Activated naive CD4-positive, alpha-beta T cell treated with anti-CD3 and anti-CD28 coated beads for 36 hours (primary cell): Measurements from ENCODE around the gene UBE2I. TPM values are rescaled to one million over a fixed set of nuclear protein-coding genes. Genes with fewer than 3 reads are reported as not detected.
"Not testable (repeated sequence)": the region's sequence is repeated elsewhere in the genome, so short reads cannot be mapped to it uniquely, and the experiment has no call there.

Source experiments
- CTCF ChIA-PET: fragments of 350-600 bp; sonication (Branson Sonifier 250); formaldehyde crosslinking; loops from one replicate; lab custom pipeline; 2021; ENCODE audit warnings: antibody characterized with exemption; lab: Charles Lee
- DNase-seq: peaks from one replicate; pipeline ENCODE4 v3.0.0-alpha.2; 2020
- H3K27ac Mint-ChIP-seq: one replicate; pipeline ENCODE4 v1.8.0; 2021; ENCODE audit warnings: mild to moderate bottlenecking, mixed read lengths
- H3K27me3 Mint-ChIP-seq: one replicate; pipeline ENCODE4 v1.8.0; 2021; ENCODE audit warnings: low read depth, mixed read lengths
- H3K36me3 Mint-ChIP-seq: one replicate; pipeline ENCODE4 v1.8.0; 2021; ENCODE audit warnings: low read depth, mixed read lengths
- H3K4me1 Mint-ChIP-seq: one replicate; pipeline ENCODE4 v1.8.0; 2021; ENCODE audit warnings: low read depth, mixed read lengths
- H3K4me3 Mint-ChIP-seq: one replicate; pipeline ENCODE4 v1.8.0; 2021; ENCODE audit warnings: mild to moderate bottlenecking, moderate library complexity, mixed read lengths
- H3K9me3 Mint-ChIP-seq: one replicate; pipeline ENCODE4 v1.8.0; 2021; ENCODE audit warnings: mixed read lengths
- intact Hi-C: fragments of 100-400 bp; cut with micrococcal nuclease; formaldehyde crosslinking; loops from one replicate; pipeline ENCODE4 v1.15.1; 2023
- total RNA-seq, 2 experiments: library from RNA; stranded (reverse); gene quantifications; one replicate each; pipeline ENCODE4 v1.2.3, GENCODE V29; 2021

UBE2I gene
- total RNA-seq, 2 experiments from 2014 or later: 273 to 297 TPM

- no peak overlapping the region for H3K27ac Mint-ChIP-seq
- no peaks in the 10 kb centered on the region for H3K36me3 Mint-ChIP-seq
- no peaks in the 10 kb centered on the region for H3K9me3 Mint-ChIP-seq
- no peak overlapping the region for H3K4me3 Mint-ChIP-seq
- intact Hi-C loops: no loop called here
- H3K27me3 Mint-ChIP-seq: peaks cover 6% of the 10 kb centered on the region
- CTCF ChIA-PET: interaction anchor here (0.9 kb wide), 1 partner anchor 61 kb away, joined by 5 read pairs; no protein-coding TSS in a partner anchor
- no peaks in the 10 kb centered on the region for H3K4me1 Mint-ChIP-seq
- no peak for DNase-seq
Observed at GRCh38 chr16:1271380-1271723, 38.1 kb upstream of the UBE2I start.

- H3K9me3 Mint-ChIP-seq, H3K4me3 Mint-ChIP-seq, H3K4me1 Mint-ChIP-seq, H3K36me3 Mint-ChIP-seq, H3K27ac Mint-ChIP-seq, DNase-seq, H3K27me3 Mint-ChIP-seq, intact Hi-C loops: not testable (repeated sequence)
- CTCF ChIA-PET: interaction anchor here (0.9 kb wide), 1 partner anchor 61 kb away, joined by 5 read pairs; no protein-coding TSS in a partner anchor
Observed at GRCh38 chr16:1271724-1272413, 37.6 kb upstream of the UBE2I start.

GRCh38 chr16:1272453-1273198, 36.8 kb upstream of the UBE2I start:
- H3K9me3 Mint-ChIP-seq: no peaks in the 10 kb centered on the region
- CTCF ChIA-PET: no interaction called here
- H3K4me3 Mint-ChIP-seq: no peak overlapping the region
- intact Hi-C loops: no loop called here
- H3K4me1 Mint-ChIP-seq: no peaks in the 10 kb centered on the region
- no peak for DNase-seq
- no peaks in the 10 kb centered on the region for H3K36me3 Mint-ChIP-seq
- H3K27ac Mint-ChIP-seq: no peak overlapping the region
- H3K27me3 Mint-ChIP-seq: peaks cover 9% of the 10 kb centered on the region

GRCh38 chr16:1273816-1274215, 35.6 kb upstream of the UBE2I start:
- H3K4me3 Mint-ChIP-seq: no peak overlapping the region
- H3K27ac Mint-ChIP-seq: no peak overlapping the region
- no peaks in the 10 kb centered on the region for H3K9me3 Mint-ChIP-seq
- DNase-seq: no peak
- H3K36me3 Mint-ChIP-seq: no peaks in the 10 kb centered on the region
- intact Hi-C loops: no loop called here
- CTCF ChIA-PET: interaction anchor here (0.8 kb wide), 1 partner anchor 90 kb away, joined by 3 read pairs; no protein-coding TSS in a partner anchor
- no peaks in the 10 kb centered on the region for H3K4me1 Mint-ChIP-seq
- H3K27me3 Mint-ChIP-seq: peaks cover 15% of the 10 kb centered on the region

- CTCF ChIA-PET: no interaction called here
- intact Hi-C loops: no loop called here
- Mint-ChIP-seq H3K27me3 (peaks cover 15% of the 10 kb centered on the region), H3K4me1 (no peaks in the 10 kb centered on the region), H3K9me3 (no peaks in the 10 kb centered on the region), H3K27ac (no peak overlapping the region), H3K36me3 (no peaks in the 10 kb centered on the region), H3K4me3 (no peak overlapping the region)
- DNase-seq: no peak
Observed at GRCh38 chr16:1274767-1275166, 34.7 kb upstream of the UBE2I start.

- no peak for DNase-seq
- Mint-ChIP-seq H3K27me3 (peaks cover 15% of the 10 kb centered on the region), H3K4me1 (no peaks in the 10 kb centered on the region), H3K27ac (no peak overlapping the region), H3K4me3 (no peak overlapping the region), H3K9me3 (no peaks in the 10 kb centered on the region), H3K36me3 (no peaks in the 10 kb centered on the region)
- intact Hi-C loops: no loop called here
- CTCF ChIA-PET: no interaction called here
Observed at GRCh38 chr16:1275791-1276579, 33.5 kb upstream of the UBE2I start.

GRCh38 chr16:1276580-1276878, 32.9 kb upstream of the UBE2I start:
- intact Hi-C loops: no loop called here
- CTCF ChIA-PET: no interaction called here
- Mint-ChIP-seq H3K36me3 (no peaks in the 10 kb centered on the region), H3K4me3 (no peak overlapping the region), H3K27ac (no peak overlapping the region), H3K4me1 (no peaks in the 10 kb centered on the region), H3K9me3 (no peaks in the 10 kb centered on the region), H3K27me3 (peaks cover 15% of the 10 kb centered on the region)
- DNase-seq: no peak

- H3K4me1 Mint-ChIP-seq: no peaks in the 10 kb centered on the region
- DNase-seq: no peak
- H3K9me3 Mint-ChIP-seq: no peaks in the 10 kb centered on the region
- CTCF ChIA-PET: no interaction called here
- no peak overlapping the region for H3K4me3 Mint-ChIP-seq
- peaks cover 15% of the 10 kb centered on the region for H3K27me3 Mint-ChIP-seq
- no peak overlapping the region for H3K27ac Mint-ChIP-seq
- intact Hi-C loops: no loop called here
- no peaks in the 10 kb centered on the region for H3K36me3 Mint-ChIP-seq
Observed at GRCh38 chr16:1277151-1277598, 32.3 kb upstream of the UBE2I start.

- no peaks in the 10 kb centered on the region for H3K36me3 Mint-ChIP-seq
- H3K4me3 Mint-ChIP-seq: no peak overlapping the region
- CTCF ChIA-PET: no interaction called here
- intact Hi-C loops: no loop called here
- peaks cover 15% of the 10 kb centered on the region for H3K27me3 Mint-ChIP-seq
- no peak overlapping the region for H3K27ac Mint-ChIP-seq
- H3K9me3 Mint-ChIP-seq: no peaks in the 10 kb centered on the region
- DNase-seq: no peak
- H3K4me1 Mint-ChIP-seq: no peaks in the 10 kb centered on the region
Observed at GRCh38 chr16:1277617-1278282, 31.7 kb upstream of the UBE2I start.

GRCh38 chr16:1278477-1278876, 31.0 kb upstream of the UBE2I start:
- H3K27me3 Mint-ChIP-seq: peaks cover 15% of the 10 kb centered on the region
- no peaks in the 10 kb centered on the region for H3K36me3 Mint-ChIP-seq
- H3K4me1 Mint-ChIP-seq: no peaks in the 10 kb centered on the region
- no peak overlapping the region for H3K4me3 Mint-ChIP-seq
- no peak for DNase-seq
- no peak overlapping the region for H3K27ac Mint-ChIP-seq
- CTCF ChIA-PET: no interaction called here
- intact Hi-C loops: no loop called here
- no peaks in the 10 kb centered on the region for H3K9me3 Mint-ChIP-seq

- H3K9me3 Mint-ChIP-seq: no peaks in the 10 kb centered on the region
- CTCF ChIA-PET: no interaction called here
- H3K27ac Mint-ChIP-seq: no peak overlapping the region
- intact Hi-C loops: no loop called here
- no peaks in the 10 kb centered on the region for H3K36me3 Mint-ChIP-seq
- H3K4me1 Mint-ChIP-seq: no peaks in the 10 kb centered on the region
- no peak for DNase-seq
- peaks cover 15% of the 10 kb centered on the region for H3K27me3 Mint-ChIP-seq
- no peak overlapping the region for H3K4me3 Mint-ChIP-seq
Observed at GRCh38 chr16:1279081-1279944, 30.1 kb upstream of the UBE2I start.
